Measurements from ENCODE around the gene PBX4.

The PBX4 gene

DNA sequence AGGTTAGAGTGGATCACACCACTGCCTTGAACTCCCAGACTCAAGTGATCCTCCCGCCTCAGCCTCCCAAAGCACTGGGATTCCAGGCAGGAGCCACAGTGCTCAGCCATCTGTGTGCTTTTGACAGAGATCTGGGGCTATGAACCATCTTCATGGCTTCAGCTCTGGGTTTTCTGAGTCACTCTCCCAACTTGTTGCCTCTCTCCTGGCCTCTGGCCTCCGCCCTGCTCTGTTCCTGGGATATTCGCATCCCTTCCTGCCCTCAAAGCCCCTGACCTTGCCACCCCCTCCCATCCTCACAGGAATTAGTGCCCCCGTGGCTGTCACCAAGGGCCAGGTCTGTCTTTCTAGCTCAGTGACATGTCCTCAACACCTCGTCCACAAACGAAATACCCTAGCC, 30.7 kb upstream of the PBX4 start:
- FAIRE-seq, result no peak

DNA sequence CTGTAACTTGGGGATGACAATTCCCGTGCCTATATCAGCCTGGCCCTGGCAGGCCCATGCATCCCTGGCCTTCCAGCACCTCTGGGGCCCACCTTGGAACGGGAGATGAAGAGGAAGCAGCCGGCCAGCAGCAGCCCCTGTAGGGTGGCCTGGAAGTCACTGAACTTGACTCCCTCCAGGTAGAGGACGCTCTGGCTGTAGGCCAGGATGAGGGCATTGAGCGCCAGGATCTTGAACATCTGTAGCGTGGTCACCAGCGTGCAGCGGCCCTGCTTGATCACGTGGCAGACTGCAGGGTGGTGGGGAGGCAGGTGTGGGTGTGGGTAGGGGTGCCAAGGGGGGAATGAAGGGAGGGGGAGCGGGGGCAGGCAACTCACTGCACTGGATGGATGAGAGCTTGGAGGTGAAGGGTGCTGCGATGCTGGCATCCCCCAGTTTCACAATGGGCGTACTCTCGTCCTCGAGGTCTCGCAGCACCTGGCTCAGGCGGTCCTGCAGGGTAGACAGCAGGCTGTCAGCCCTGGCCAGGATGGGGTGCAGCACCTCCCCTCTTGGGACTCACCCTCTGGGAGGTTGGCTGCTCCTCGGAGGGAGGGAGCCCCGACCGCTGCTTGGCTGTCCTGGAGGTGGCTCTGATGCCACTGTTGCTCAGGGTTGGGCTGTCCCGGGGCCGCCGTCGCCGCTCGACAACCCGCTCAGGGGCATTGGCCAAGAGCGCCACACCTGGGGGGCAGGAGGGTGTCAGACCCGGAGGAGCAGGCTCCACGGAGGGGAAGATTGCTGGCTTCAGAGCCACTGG, 28.7 kb upstream of the PBX4 start:
- FAIRE-seq, result no peak

DNA sequence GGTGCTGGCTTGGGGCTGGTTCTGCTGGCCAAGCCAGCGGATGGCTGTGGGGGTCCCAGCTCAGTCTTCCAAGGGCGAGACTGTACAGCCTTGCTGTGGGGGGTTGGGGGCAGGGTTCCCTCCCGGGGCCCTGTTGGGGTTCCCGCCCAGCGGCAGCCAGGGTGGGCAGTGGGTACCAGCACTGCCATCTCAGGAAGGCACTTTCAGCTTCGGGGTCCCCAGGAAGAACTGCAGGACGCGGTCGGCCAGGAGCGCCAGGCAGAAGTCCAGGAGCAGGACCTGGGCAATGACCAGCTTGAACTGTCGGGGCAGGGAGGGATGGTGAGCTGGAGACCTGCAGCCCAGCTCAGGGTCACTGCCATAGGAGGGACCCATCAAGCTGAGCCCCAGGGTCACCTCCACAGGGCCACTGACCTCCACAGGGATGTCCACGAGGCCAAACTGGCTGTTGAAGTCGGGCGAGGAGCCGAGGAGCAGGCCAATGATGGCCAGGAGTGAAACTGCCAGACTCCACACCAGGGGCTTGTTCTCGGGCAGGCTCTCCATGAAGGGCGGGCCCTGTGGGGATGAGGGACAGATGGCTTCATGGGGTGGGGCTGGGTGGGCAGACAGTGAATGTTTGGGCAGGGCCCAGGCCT, 26.9 kb upstream of the PBX4 start:
- no peak for FAIRE-seq

DNA sequence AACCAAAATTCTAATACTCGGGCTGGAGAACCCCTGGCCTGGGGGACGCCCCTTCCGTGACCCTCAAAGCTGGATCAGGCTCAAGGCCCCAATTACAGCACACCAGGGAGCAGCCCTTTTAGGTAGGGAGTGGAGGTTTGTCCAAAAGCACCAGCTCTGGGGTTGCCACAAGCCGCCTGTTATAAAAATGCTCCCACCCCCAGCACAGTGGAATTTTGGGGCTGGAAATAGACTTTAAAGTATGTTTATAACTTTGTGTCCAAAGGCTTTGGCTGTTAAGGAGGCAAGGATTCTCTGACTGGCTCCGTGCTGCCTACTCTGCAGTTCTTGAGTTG, 25.5 kb upstream of the PBX4 start:
- no peak for FAIRE-seq

DNA sequence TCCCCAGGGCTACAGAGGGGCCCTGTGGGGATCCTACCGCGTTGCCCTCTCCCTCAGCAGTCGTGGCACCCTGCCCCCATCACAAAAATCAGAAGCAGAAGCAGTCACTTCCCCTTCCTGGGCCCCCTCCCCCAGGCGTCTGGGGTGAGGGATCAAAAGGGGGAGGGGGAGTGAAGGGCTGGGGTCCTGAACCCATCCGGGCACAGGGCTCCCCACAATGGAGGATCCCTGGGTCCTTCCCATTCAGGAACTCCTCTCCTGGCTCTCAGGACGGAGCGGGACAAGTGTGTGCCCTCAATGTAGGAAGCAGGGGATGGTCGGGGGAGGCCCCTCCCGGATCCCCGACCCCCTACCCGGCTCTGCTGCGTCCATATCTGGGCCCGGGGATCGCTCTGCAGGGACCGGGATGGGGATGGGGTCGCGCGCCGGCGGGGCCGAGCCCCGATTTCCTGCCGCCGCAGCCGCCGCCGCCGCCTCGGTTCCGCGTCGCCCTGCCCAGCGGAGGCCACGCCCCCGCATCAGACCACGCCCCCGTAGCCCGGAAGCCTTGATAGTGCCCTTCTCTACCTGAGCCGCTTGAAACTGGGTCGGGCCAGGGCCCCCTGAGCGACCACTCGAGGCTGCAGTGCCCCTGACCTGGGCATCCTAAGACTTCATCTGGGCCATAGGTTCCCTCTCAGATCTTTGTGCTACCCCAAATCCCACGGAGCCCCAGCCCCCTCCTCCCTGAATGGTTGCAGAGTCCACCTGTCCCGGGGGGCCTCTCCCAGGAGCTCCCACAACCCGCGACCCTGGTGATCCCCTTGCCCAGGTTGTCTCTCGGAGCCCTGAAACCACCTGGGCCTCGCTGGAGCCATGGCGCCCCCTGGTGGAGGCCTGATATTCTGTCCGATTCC, 24.9 kb upstream of the PBX4 start, which contains the start of gene GMIP:
Gene GMIP, minus strand, starts transcription at position 500 of the 896 bp plus-strand sequence. Its CDS starts 128 bp downstream, at position 372.
- no peak for FAIRE-seq

DNA sequence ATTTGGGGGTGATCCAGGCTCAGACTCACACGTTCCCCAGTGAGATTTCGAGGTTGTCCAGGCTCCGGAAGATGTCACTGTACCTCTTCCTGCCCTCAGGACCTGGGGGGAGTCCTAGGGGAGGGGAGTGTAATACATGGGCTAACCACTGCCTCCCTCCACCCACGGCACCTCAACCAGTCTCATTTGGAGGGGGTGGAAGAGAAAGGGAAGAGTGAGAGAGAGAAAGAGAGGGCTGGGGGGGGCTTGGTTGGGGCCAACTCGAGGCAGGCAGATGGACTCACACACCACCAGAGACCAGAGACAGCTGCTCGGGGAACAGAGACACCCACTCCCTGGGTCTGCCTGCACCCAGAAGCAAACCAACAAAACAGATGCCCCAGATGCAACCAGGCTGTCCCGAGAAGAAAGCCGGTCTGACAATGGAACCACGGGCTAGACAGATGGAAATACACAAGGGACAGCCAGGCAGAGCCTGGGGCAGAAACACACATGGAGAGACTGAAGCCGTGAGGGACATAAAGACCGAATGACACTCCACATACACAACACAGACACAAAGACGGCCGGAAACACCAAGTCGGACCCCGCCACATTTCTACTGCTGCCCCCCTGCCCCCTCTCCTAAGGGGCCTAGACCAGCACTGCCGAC, 24.1 kb upstream of the PBX4 start:
- no peak for FAIRE-seq

DNA sequence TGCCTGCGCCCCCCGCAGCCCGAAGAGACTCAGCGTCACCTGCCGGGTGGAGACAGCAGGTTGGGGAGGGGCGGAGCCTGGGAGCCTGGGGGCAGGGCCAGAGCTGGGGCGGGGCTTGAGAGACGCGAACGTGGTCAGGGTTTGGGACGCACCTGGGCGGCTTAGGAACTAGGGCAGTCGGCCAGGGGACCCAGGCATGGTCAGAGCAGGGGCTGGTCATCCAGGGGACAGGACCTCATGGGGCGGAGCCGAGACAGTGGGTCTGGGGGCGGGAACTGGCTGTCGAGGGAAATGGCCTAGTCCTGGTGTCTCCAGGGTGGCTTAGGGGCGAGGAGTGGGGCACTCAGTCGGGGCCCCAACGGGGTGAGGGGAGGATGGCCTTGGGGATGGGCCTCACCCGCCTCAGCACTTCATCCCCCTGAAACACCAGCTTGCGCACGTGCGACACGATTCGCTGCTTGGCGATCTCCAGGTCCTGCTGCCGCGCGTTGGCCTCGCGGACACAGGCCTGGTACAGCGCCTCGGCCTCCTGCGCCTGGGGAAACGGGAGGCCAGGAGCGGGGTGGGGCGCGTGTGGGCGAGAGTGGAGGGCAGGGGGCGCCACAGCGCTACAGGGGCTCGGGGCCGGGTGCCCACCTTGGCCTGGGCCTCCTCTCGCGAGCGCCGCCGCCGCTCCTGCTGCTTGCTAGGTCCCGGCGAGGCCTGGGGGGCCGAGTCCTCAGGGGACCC, 19.2 kb upstream of the PBX4 start:
- FAIRE-seq, result no peak

DNA sequence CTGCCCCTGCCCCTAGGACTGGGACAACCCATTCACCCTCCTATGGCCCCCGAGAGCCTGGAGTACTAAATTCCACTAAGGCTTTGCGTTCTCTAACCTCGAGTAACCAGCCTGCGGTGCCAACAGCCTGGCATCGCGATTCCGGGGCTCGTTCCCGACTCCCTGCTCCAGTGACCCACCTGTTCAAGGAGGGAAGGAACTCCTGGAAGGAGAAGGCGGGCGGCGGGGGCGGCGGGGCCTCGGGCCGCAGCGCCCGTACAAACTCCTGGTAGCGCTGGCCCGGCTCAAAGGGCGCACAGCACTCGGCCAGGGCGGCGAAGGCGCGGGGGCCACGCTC, 18.7 kb upstream of the PBX4 start:
- no peak for FAIRE-seq

DNA sequence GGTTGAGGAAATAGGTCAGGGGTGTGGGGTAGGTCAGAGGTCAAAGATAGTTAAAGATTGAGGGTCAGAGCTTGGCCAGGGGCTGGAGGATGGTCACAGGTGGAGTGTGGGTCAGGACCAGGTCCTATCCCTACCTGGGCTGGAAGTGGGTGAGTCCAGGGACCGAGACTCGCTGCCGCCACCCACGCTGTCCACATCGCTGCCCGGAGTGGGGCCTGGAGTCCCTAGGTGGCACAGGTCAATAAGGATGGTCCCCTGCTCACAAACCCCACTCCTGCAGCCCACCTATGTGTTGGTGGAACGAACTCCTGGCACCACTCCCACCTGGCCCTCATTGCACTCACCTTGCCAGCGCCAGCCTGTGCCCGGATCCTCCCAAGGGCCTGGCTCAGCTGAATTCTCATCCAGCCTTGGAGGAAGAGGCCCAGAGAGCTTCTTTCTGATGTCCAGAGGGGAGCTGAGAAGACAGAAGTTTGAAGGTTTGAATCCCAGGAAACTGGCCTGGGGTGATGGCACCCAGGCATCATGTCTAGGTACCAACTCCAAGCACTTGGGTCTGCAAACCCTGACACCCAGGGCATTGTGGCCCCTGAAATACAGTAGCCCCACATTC, 18.2 kb upstream of the PBX4 start:
- FAIRE-seq, result no peak

DNA sequence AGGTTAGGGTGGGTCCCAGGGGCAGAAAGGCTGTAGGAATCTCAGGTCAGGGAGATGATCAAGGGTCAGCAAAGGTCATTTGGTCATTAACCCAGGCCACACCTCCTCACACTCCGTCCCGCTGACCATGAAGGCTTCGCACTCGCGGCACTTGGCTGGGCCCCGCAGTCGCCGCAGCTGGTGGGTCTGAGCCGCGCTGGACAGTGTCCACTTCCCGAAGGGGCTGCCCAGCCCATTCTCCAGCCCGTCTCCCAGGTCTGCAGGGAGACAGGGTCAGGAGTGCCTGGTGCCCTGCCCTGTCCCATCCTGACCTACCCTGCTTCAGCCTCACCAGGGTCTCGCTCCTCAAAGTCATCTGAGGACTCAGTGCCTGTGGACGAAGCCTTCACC, 16.8 kb upstream of the PBX4 start:
- no peak for FAIRE-seq

DNA sequence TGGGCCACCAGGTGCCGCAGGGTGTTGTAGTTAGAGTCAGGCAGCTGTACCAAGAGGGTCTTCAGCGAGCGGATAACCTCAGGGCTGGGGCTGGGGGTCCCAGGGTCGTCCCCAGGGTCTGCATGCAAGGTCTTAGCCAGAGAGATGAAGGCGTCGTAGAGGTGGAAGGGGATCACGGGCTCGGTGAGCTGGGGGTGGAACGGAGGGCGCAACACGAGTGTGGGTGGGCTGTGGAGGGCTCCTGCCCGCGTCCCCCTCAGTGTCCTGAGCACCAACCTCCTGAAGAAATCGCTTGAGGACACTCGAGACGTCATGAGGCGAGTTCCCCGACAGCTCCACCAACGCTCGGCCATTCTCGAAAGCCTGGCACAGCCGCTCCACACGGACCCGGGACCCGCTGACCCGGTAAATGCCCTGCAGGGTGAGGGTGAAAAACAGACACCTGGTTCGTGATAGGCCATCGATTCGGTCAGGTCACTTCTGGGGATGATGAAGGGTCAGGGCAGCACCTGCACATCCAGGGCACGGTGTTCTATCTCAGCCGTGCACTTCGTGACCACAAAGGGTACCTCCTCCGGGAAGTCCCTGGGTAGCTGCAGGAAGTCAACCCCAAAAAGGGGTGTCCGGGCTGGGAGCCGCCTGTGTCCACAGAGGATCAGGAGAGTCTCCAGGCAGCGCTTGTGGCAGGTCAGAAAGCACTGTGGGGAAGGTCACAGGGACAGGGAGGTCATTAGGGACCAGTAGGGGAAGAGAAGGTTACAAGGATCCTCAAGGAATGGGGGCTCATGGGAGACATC, 16.2 kb upstream of the PBX4 start:
- no peak for FAIRE-seq

DNA sequence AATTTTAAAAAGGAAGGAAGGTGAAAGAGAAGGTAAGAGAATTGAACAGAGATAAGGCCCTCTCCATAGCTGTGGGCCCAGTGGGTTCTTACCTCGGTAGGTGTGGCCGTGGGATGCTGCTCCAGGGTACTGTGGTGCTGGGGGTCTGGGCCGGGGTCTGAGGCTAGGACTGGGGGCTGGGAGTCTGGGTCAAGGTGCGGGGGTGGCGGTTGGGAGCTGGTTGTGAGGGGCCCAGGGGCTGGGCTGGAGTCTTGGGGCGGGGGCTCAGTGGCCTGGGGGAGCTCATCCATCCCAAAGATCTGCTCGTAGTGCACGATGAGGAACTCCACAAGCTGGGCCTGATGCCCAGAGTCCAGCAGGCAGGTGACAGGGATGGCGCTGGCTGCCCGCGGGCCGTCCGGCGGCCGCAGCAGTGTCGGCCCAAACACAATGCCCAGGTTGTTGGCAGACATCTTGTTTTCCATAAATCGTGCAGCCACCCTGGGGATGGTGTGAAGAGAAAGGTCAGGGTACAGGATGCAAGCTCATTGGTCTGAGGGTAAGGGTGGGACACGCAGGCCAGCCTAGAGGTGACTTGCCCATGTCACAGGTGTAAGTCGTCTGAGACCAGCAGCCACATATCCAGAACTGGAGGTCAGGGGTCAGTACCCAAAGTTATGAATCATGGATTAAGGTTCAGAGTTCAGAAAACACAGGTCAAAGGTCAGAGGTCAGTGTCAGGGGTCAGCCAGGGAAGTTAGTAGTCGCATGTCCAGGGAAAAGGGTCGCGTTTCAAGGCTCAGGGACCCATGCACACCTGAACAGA, 15.4 kb upstream of the PBX4 start:
- no peak for FAIRE-seq

DNA sequence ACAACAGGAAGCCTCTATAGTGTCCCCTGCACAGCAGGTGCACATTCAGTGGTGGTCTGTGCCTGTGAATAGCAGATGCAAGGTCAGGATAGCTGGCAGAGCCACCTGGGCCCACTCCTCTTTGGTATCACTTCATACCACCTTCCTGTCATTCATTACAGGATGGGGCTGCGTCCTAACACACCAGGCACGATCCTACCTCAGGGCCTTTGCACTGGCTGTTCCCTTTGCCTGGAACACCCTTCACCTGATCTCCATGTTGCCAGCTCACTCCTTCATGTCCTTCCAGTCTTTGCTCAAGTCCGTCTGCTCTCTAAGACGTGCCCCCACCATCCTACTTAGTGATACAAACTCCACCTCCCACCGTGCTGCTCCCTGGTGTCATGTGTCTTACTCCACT, 14.2 kb upstream of the PBX4 start:
- FAIRE-seq, result no peak

DNA sequence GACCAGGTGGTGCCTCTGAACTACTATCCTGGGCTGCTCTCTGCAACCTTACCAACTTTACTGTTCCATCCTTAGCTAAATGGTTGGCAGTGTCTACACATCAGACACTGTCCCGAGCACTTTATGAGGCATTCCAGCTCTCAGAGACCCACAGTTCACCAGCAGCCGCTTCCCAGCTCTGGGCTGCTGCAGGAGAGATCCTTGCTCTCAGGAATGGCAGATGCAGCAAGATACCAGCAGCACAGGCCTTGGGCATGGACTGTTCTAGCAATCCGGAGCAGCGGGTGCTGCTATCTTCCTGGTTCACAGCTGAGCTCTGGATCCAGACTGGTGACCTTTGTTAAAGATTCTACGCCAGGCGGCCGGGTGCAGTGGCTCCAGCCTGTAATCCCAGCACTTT, 12.9 kb upstream of the PBX4 start:
- FAIRE-seq, result no peak

DNA sequence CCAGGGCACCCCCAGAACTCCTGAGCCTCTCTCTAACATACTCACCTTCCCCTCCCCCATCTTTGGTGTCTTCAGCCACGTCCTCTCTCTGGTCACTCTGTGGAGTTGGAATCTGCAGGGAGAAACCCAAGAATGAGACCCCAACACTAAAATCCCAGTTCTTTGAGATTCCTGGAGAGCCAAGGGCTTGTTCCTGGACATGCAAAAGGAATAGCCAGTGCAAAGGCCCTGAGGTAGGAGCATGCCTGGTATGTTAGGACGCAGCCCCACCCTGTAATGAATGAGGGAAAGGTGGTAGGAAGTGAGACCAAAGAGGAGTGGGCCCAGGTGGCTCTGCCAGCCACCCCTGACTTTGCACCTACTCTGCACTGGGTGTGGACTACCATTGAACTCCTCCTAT, 11.9 kb upstream of the PBX4 start:
- FAIRE-seq, result no peak

DNA sequence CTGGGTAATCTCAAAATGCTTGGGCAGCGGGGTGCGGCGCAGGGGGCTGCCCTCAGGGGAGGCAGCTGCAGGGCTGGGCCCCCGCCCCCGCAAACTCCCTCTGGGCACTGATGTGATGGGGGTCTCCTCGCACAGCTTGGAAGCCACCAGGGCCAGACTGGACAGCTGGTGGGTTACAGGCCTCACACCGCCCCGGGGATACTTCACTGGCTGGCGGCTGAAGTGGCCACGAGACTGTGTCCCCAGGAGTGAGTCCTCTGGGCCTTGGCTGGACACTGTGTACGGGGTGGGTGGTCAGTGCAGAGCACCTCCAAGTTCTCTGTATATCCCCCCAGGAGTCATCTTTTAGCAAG, 11.6 kb upstream of the PBX4 start:
- no peak for FAIRE-seq

DNA sequence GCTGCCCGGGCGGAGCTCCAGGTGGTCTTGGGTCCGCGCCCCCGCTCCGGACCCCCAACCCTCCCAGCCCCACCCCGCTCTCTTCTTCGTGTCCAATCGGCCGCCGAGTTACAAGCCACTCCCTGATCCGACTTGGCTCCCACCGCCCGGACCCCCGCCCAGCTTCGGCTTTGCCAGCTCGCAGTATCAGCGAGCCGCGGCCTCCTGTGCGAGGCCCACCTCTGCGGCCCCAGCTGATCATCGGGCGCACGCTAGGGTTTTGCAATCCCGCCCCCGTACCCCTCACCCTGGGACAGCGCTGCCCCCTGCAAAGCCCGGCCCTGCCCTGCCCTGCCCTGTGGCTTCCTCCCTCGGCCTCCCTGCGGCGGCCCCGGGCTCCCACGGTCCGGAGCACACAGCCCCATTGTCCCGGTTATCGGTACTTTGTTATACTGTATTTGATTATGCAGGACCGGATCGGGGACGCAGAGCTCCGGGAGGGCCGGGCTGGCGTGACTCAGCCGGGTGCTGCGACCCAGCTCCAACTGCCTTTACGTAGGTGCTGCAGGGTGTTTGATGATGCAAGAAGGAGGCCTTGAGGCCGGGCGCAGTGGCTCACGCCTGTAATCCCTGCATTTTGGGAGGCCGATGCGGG, 10.1 kb upstream of the PBX4 start:
- no peak for FAIRE-seq

DNA sequence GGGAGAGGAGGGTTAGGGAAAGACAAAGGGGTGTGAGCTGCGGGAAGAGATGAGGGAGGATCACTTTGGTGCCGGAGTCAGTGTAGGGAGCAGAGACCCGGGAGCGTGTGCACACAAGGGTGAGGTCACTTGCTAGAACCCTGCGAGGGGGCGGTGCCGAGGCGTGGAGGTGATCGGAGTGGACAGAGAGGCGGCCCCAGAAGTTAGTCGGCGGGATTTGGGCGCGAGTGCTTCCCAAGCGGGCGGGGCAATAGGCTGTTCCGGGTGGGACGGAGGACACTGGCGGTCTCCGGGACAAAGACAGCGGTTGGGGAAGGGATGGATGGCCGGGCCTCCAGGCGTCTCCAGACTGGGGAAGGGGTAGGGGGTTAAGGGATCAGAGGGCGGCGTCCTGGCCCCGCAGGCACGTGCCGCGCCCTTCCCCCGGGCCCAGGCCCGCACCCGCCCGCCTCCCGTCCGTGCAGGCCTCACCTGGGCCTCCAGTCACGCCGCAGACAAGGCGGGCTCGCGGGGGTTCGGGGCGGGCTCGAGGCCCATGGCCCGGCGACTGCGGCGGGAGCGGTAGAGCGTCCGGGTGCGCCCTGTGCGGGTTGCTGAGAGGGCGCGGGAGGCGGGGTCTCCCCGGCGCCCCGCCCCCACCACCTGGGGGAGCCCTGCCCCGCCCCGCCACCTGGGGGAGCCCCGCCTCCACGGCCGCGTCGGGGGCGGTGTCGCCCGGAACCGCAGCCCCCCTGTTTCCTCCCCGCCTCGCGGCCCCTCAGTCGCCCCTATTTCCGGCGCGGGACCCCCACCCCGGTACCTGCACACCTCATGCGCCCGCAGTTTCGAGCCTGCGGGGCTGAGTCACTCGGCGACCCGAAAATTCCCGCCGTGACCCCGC, 9.4 kb upstream of the PBX4 start, which contains the start of gene LPAR2:
Gene LPAR2, minus strand, starts transcription at position 600 of the 880 bp plus-strand sequence. CDS start 945 bp downstream, outside the sequence.
- no peak for FAIRE-seq
